Fibroblast of mammary gland (primary cell): Measurements from ENCODE around the gene VTCN1.

Experiments used
- DNase-seq: peaks from one replicate; pipeline ENCODE4 v3.0.0-alpha.2; 2010; ENCODE audit warnings: low read depth
- H3K4me3 ChIP-seq: 2 replicates; pipeline ENCODE4 v1.5.1; 2011; ENCODE audit warnings: low read depth, mild to moderate bottlenecking, low read length, moderate library complexity; ENCODE audit not compliant: control insufficient read depth
- CTCF ChIP-seq: conservative IDR thresholded peaks from 2 replicates; pipeline ENCODE4 v1.5.1; 2011; ENCODE audit warnings: low read depth, low read length, inconsistent platforms; ENCODE audit not compliant: control insufficient read depth, insufficient read depth

The VTCN1 gene

GRCh38 chr1:117215019-117215418 lies 4.3 kb upstream of the VTCN1 start:
- no peak for TF ChIP-seq CTCF
- no peak overlapping the region for H3K4me3 ChIP-seq
- DNase-seq: no peak

DNA sequence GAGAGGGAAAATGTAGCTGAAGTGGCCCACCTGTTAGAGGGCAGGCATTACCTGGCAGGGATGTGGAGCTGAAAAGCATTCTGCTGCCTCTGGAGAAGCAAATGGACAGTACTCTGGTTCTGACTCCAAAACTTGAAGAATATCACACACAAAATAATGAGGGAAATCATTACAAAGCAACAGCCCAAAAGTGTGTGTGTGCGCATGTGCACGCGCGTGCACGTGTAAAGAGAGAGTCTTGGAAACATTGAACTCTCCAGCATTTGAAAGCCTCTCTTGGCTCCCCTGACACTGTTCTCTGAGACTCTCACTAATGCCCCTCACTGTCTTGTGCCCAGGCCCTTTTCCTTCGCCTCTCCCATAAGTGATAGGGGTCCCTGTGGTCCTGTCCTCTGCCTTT lies 2.3 kb upstream of the VTCN1 start:
- DNase-seq: no peak
- H3K4me3 ChIP-seq: no peak overlapping the region
- no peak for TF ChIP-seq CTCF

DNA sequence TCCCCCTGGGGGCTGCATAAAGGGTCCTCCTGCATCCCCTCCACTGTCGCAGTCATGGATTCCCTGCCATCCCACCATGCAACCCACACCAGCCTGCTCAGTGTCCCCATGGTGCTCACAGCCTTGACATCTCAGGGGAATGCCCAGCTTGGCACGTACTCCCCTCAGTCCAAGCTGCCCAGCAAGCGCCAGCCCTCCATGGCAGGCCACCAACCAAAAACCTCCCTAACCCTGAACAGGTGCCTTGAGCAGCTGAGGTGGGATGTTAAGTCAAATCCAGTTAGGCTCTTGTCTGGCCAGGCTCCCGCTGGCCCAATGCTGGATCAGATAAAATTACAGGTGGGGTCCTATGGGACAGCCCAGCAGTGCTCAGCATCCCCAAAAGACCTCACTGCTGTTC lies 341 bp downstream of the VTCN1 start:
- no peak overlapping the region for H3K4me3 ChIP-seq
- TF ChIP-seq CTCF: no peak
- no peak for DNase-seq

GRCh38 chr1:117209094-117209493 lies 1.6 kb downstream of the VTCN1 start:
- no peak for DNase-seq
- H3K4me3 ChIP-seq: no peak overlapping the region
- TF ChIP-seq CTCF: no peak

- no peak overlapping the region for H3K4me3 ChIP-seq
- no peak for TF ChIP-seq CTCF
- DNase-seq: no peak
Observed at GRCh38 chr1:117208580-117208979, 2.1 kb downstream of the VTCN1 start.

DNA sequence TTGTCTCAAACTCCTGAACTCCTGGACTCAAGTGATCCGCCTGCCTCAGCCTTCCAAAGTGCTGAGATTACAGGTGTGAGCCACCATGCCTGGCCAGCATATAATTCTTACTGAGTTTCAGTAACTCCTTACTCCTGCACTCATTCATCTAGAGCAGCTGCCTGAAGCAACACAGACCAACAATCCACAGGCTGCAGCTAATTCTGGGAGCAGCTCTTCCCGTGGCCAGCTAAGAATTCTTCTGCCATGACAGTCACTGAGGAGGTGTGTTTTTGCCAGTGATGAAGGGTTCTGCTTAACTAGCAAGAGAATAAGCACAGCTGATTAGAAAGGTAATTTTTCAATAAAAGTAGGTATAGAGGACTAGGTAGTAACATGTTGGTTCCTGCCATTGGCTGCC lies 5.4 kb downstream of the VTCN1 start:
- no peak for DNase-seq
- TF ChIP-seq CTCF: no peak
- no peak overlapping the region for H3K4me3 ChIP-seq

- TF ChIP-seq CTCF: no peak
- no peak for DNase-seq
- no peak overlapping the region for H3K4me3 ChIP-seq
Observed at GRCh38 chr1:117201808-117202207, 8.9 kb downstream of the VTCN1 start.
